GM18907 (cell line): ENCODE results near the gene VAPB.
A peak's percentile ranks its signal among the peaks of the same experiment; 100 is the strongest.
"Not testable (repeated sequence)": the region's sequence is repeated elsewhere in the genome, so short reads cannot be mapped to it uniquely, and the experiment has no call there.

Experiments
- ATAC-seq: cut with Tn5 transposase; IDR thresholded peaks from one replicate; pipeline ENCODE4 v1.9.1; 2021; ENCODE audit warnings: mild to moderate bottlenecking, moderate library complexity; ENCODE audit not compliant: unreplicated experiment

The VAPB gene

GRCh38 chr20:58388882-58389323 lies at the start of gene VAPB:
TSS of gene VAPB (plus strand) at chr20:58389229. CDS start at chr20:58389460, 231 bp downstream.
- ATAC-seq: peak; percentile 94

- no peak for ATAC-seq
Observed at GRCh38 chr20:58339741-58340140, 49.3 kb upstream of the VAPB start.

GRCh38 chr20:58340151-58340550 lies 48.9 kb upstream of the VAPB start:
- ATAC-seq: no peak

- ATAC-seq: no peak
Observed at GRCh38 chr20:58340853-58341252, 48.2 kb upstream of the VAPB start.

- no peak for ATAC-seq
Observed at GRCh38 chr20:58342104-58342945, 46.7 kb upstream of the VAPB start.

- no peak for ATAC-seq
Observed at GRCh38 chr20:58344741-58345140, 44.3 kb upstream of the VAPB start.

GRCh38 chr20:58349570-58349969 lies 39.5 kb upstream of the VAPB start:
- no peak for ATAC-seq

GRCh38 chr20:58352468-58352867 lies 36.6 kb upstream of the VAPB start:
- ATAC-seq: no peak

GRCh38 chr20:58359441-58359840 lies 29.6 kb upstream of the VAPB start:
- ATAC-seq: no peak

GRCh38 chr20:58360936-58361335 lies 28.1 kb upstream of the VAPB start:
- no peak for ATAC-seq

- no peak for ATAC-seq
Observed at GRCh38 chr20:58361481-58362205, 27.4 kb upstream of the VAPB start.

GRCh38 chr20:58362206-58362516 lies 26.9 kb upstream of the VAPB start:
- no peak for ATAC-seq

- no peak for ATAC-seq
Observed at GRCh38 chr20:58362970-58363369, 26.1 kb upstream of the VAPB start.

- no peak for ATAC-seq
Observed at GRCh38 chr20:58366866-58367265, 22.2 kb upstream of the VAPB start.

- ATAC-seq: no peak
Observed at GRCh38 chr20:58372806-58373205, 16.2 kb upstream of the VAPB start.

GRCh38 chr20:58373296-58373695 lies 15.7 kb upstream of the VAPB start:
- not testable (repeated sequence) for ATAC-seq

GRCh38 chr20:58374027-58374850 lies 14.8 kb upstream of the VAPB start:
- ATAC-seq: no peak

GRCh38 chr20:58374906-58375758 lies 13.9 kb upstream of the VAPB start:
- ATAC-seq: no peak

GRCh38 chr20:58375759-58376352 lies 13.2 kb upstream of the VAPB start:
- ATAC-seq: no peak

GRCh38 chr20:58377017-58377416 lies 12.0 kb upstream of the VAPB start:
- ATAC-seq: no peak
